GM12891 (cell line): Measurements from ENCODE around the gene HOXB7.

Source experiments
- PAX5 ChIP-seq: IDR thresholded peaks from 2 replicates; pipeline ENCODE4 v1.6.1; 2011; ENCODE audit warnings: low read length, moderate library complexity, mild to moderate bottlenecking; ENCODE audit not compliant: insufficient read depth, severe bottlenecking
- POLR2A ChIP-seq: IDR thresholded peaks from 2 replicates; pipeline ENCODE4 v1.6.1; 2011; ENCODE audit warnings: low read depth, low read length, control low read depth
- POLR2AphosphoS5 ChIP-seq: IDR thresholded peaks from 2 replicates; pipeline ENCODE4 v1.6.1; 2011; ENCODE audit warnings: low read depth, low read length, control low read depth
- POU2F2 ChIP-seq: IDR thresholded peaks from 2 replicates; pipeline ENCODE4 v1.6.1; 2011; ENCODE audit warnings: low read depth, mild to moderate bottlenecking, control low read depth, low read length, moderate library complexity
- SPI1 ChIP-seq: IDR thresholded peaks from 2 replicates; pipeline ENCODE4 v1.6.1; 2011; ENCODE audit warnings: low read depth, low read length, control low read depth
- TAF1 ChIP-seq: IDR thresholded peaks from 2 replicates; pipeline ENCODE4 v1.6.1; 2011; ENCODE audit warnings: low read depth, low read length, control low read depth

GRCh38 chr17:48595278-48595999 is 15.4 kb downstream of the HOXB7 start:
- TF ChIP-seq POLR2AphosphoS5 = no peak
- TF ChIP-seq TAF1 = no peak
- TF ChIP-seq POLR2A = no peak
- no peak for TF ChIP-seq PAX5
- no peak for TF ChIP-seq SPI1
- no peak for TF ChIP-seq POU2F2
